GM21825 (cell line): Measurements from ENCODE around the gene LONP2.
"Not testable (repeated sequence)": the region's sequence is repeated elsewhere in the genome, so short reads cannot be mapped to it uniquely, and the experiment has no call there.

ENCODE experiments used
- ATAC-seq: cut with Tn5 transposase; IDR thresholded peaks from one replicate; pipeline ENCODE4 v1.9.1; 2021; ENCODE audit warnings: mild to moderate bottlenecking, moderate library complexity; ENCODE audit not compliant: unreplicated experiment

LONP2 gene

GRCh38 chr16:48386559-48387312 lies 142.6 kb downstream of the LONP2 start:
- no peak for ATAC-seq

DNA sequence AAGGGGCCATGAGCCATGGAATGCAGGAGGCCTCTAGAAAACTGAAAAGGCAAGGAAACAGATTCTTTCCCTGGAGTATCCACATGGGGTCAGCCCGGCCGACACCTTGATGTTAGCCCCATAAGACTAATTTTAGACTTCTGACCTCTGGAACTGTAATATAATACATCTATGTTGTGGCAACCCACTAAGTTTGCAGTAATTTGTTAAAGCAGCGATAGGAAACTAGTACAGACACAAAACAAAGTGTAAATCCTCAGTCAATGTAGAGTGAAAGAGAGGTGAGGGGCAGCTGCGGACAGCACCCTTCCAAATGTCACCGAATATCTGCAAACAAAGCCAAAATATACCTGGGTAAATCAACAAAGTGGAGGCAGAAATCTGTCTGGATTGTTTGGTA lies 148.3 kb downstream of the LONP2 start:
- ATAC-seq, result no peak

DNA sequence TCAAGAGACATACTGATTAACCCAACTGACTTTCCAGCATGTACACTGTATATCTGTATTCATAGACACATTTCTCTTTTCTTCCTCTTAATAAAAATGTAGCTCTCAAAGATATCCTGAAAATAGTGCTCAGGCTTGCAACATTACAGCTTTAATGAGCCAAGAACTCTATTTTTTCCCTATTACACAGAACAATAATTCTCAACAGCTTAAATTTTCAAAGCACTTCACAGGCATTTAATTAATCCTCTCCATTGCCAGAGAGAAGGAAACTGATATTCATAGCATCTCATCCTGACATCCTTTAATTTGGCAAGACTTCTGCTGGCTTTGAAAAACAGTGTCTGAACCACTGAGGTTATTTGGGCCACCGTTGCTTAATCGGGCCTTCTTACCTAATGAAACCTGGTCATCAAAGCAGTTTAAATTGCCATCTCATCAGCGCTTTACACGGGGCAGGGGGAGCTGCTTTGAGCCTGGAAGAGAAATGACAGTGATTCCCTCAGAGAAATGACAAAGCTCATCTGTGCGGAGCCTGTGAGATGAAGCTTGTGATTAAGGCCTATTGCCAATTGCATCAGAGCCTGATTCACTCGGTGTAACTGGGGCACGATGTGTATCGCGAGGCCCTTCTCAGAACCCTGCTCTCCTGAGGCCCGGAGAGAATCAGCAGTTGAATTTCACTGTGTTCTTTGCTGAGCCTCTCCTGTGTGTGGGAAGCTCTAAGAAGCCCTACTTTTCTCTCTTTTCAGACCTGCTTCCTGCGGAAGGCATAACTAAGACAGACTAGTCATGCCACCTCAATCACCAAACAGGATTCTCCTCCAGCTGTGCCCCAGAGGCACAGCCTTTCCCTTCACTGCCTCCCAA lies 149.6 kb downstream of the LONP2 start:
- ATAC-seq, result no peak

DNA sequence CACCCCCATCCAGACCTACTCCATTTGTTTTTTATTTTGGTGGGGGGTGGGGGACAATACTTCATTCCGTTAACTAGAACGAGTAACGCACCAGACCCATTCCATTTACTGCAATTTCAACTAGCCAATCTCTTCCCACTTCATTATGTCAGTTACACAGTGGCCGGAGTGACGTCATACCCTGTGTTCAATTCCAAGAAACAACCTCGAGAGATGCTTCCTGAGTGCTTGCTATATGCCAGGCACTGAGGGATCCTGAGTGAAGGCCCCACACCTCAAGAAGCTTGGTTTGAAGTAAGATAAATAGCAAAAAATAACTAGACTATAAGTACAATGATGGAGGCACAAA lies 150.2 kb downstream of the LONP2 start:
- no peak for ATAC-seq

DNA sequence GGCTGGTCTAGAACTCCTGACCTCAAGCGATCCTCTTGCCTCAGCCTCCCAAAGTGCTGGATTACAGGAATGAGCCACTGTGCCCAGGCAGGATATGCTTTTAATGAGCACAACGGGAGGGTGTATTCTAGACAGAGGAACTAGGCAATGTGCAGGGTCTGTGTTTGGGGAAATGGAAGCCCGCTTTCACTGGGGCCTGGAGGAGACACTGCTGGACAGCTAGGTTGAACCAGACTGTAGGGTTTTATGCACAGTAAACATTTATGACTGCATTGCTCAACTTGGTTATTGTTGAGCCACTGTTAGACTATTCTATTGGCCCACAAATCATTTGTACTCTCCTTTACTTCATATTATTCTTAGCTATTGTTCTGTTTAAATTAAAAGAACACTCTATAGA lies 151.3 kb downstream of the LONP2 start:
- ATAC-seq, result no peak

DNA sequence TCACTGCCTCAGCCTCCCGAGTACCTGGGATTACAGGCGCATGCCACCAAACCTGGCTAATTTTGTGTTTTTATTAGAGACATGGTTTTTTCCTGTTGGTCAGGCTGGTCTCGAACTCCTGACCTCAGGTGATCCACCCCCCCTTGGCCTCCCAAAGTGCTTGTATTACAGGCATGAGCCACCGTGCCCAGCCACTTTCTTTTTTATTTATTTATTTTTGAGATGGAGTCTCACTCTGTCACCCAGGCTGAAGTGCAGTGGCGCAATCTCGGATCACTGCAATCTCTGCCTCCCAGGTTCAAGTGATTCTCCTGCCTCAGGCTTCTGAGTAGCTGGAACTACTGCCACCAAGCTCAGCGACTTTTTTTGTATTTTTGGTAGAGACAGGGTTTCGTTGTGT lies 158.4 kb downstream of the LONP2 start:
- not testable (repeated sequence) for ATAC-seq

DNA sequence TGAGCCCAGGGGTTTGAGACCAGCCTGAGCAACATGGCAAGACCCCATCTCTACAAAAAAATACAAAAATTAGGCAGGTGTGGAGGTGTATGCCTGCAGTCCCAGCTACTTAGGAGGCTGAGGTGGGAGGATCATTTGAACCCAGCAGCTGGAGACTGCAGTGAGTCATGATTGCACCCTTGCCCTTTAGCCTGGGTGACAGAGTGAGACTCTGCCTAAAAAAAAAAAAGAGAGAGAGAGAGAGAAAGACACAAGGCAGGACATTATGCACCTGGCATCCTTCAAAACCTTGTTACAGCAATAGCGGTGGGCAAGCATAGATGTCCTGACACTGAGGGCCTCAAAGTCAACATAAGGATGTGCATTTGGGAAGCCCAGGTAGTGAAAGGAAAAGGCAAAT lies 161.1 kb downstream of the LONP2 start:
- no peak for ATAC-seq

GRCh38 chr16:48405907-48406306 lies 161.8 kb downstream of the LONP2 start:
- no peak for ATAC-seq
